Activated naive CD4-positive, alpha-beta T cell treated with anti-CD3 and anti-CD28 coated beads, Interleukin-2, amount 50 U/mL, for 16 hours (primary cell): ENCODE measurements around the gene ISCU.
"Not testable (repeated sequence)": the region's sequence is repeated elsewhere in the genome, so short reads cannot be mapped to it uniquely, and the experiment has no call there.

Experiments
- DNase-seq: peaks from one replicate; pipeline ENCODE4 v3.0.0-alpha.2; 2020

The ISCU gene

GRCh38 chr12:108547686-108548085 is 14.7 kb upstream of the ISCU start:
- no peak for DNase-seq

DNA sequence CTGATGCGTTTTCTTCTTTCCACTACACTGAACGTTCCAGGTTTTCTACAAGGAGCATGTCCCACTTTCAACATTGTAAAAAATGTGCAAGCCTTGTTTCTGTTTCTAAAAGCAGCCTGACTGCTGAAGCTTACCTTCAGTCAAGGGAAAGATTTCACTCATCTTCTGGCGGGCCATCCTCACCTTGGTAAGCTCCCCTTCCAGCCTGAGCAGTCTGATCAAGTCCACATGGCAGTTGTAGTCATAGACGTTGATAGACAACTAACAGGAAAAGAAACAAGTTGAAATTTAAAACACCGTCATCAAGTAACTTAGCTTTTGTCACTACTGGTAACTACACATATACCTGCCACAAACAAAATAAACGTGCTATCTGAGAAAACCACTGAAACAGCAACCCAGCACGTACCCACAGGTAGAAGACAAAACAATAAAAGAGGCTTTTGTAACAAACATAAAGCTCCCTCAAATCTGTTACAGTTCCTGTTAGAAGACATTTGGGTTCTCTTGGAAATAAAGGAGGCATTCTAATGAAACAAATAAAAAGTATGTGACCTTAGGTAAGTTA is 13.4 kb upstream of the ISCU start:
- no peak for DNase-seq

GRCh38 chr12:108551535-108551934 is 10.9 kb upstream of the ISCU start:
- no peak for DNase-seq

DNA sequence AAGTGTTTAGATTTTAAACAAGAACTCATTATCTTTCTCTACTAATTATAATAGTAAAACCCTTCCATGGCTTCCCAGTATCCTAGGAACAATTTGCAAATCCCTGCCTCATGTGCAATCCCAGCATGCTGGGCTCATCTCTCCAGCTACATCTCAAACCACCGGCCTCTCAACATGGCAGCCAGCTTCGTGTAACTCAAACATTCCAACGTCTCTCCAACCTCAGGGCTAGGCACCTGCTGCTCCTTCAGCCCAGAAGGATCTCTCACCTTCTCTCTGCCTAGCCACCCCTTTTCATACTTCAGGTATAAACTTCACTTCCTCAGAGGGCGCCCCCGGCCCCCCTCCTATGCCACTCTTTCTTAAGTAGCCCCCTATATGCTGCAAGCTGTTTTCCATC is 8.6 kb upstream of the ISCU start:
- DNase-seq = no peak

GRCh38 chr12:108555383-108555782 is 7.0 kb upstream of the ISCU start:
- not testable (repeated sequence) for DNase-seq

DNA sequence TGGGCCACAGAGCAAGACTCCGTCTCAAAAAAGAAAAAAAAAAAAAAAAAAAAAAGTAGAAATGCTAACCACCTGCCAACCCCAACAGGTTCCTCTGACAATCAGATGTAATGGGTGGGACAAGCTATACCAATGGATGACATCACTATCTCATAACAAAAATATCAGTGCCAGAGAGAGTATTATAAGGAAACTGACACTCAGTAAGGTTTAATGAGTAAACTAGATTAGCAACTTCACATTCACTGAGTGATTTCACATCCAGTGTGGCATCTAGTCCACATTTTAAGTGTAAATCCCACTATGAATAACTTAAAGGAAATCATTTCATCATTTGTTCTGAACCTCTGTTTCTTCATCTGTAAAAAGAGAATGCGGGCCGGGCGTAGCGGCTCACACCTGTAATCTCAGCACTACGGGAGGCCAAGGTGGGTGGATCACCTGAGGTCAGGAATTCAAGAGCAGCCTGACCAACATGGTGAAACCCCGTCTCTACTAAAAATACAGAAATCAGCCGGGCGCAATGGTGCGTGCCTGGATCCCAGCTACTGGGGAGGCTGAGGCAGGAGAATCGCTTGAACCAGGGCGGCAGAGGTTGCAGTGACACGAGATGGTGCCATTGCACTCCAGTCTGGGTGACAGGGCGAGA is 3.3 kb upstream of the ISCU start:
- DNase-seq = no peak

DNA sequence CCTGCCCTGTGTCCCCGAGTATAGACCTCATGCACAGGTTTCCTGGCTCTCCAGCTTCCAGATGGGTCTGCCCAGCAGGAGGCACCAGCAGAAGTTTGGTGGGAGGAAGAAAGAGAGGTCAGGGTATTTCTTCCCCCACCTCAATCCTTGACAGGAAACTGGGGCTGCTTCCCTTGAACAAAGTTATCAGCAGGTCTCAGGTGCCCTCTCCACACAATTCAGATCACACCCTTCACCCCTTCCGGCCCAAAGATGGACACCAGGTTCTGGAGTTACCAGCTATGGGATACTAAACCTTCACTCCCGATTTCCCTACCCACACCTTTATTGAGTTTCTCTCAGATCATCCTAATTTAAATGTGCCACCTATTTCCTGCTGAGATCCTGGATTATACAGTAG is 2.6 kb upstream of the ISCU start:
- DNase-seq = no peak

DNA sequence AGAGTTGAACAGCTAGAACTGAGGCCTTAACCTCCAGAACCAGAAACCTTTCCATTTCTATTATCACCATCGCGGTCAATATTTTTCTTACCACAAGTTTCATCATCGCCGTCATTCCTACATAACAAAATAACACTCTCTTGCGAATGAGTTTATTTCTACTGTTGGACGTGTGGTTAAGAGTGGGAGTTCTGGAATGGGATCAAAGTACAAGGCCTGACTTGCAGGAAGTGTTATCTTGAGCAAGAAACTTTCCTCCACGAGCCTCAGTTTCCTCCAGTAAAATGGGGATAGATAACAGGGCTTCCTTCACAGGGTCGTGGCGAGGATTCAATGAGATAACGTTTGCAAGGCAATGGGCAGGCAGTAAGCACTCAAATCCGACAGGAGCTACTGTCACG is 2.1 kb upstream of the ISCU start:
- no peak for DNase-seq

GRCh38 chr12:108560752-108561719 is 1.4 kb upstream of the ISCU start, which contains the start of gene SART3:
Gene SART3 (minus strand): TSS chr12:108561173. CDS start chr12:108561154, 19 bp downstream.
- DNase-seq = peak; percentile 85

- no peak for DNase-seq
Observed at GRCh38 chr12:108561852-108562347, 496 bp upstream of the ISCU start.

DNA sequence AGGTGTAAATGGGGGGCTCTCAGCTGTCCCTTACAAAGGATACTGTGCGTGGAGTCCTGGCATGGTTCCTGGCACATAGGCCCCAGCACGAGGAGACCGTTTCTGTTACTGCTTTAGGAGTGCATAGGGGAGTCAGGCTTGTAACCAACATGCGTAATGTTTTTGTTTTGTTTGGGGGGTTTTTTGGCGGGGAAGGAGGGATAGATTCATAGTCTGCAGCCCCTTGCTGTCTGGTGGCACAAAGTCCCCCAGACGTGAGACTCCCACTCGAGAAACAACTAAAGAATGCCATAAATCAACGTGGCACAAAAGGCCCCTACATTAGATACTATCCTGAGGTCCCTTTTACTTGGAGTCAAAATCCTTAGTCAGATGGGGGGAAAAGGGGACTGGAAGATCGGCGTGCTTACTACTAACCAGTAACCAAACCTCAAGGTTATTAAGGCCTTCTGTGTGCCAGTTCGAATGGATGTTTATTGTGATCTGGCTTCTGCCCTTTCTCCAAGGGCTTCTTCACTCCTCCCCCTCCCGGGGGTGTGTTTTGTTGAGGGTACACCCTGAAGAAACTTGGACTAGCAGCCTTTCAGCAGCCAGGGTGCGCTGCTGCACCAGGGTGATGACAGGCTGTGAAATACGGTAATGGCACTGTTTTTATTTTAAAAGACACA is 874 bp downstream of the ISCU start:
- peak; percentile 91 for DNase-seq

GRCh38 chr12:108563804-108564151 is 1.4 kb downstream of the ISCU start:
- DNase-seq = no peak

DNA sequence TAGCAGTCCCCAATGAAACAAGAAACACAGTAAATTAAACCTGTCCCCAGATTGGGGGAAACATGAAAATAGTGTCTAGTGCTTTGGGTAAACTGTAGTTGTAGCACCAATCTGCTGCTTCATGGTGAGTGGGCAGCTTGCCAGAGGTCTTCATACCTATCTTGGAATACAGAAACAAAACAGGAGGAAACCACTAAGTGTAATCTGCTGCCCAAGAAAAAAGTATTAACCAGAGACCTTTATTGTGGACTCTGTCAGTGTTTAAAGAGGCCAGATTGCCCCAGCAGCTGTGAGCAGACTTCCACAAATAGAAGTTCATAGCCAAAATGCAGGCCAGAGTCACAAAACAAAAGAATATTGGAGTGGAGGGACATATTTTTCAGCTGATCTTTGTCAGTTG is 2.3 kb downstream of the ISCU start:
- DNase-seq = no peak

DNA sequence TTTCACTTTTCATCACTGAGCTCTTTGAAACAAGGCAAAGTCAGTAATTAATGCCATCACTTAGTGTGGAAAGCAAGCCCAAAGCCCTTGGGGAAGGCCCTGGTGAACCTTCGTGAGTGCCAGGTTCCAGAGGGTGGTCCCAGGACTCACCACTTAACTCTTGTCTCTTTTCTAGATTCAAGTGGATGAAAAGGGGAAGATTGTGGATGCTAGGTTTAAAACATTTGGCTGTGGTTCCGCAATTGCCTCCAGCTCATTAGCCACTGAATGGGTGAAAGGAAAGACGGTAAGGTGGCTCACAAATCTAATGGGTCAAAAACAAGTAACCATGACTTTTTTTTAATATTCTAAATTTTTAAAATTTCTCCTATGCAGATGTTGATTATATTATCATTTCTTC is 2.8 kb downstream of the ISCU start:
- DNase-seq = no peak

DNA sequence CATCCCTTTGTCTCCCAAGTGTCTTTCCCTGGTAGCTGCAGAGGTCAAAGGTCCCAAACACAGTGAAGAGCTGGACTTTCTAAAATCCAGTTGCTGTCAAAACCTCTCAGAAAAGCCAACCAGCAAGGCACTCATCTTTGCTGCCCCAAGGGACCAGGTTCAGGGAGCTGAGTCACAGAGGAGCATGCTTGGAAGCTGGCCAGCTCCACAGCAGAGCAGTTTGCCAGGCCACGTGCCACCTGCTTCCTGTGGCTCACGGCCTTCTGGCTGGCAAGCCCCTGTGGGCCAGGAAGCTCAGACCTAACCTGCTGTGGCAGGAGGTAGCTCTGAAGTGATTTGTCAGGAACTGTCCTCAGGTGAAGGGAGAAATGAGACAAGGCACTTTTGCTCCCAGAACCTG is 3.6 kb downstream of the ISCU start:
- DNase-seq = peak; percentile 65

- no peak for DNase-seq
Observed at GRCh38 chr12:108566452-108566851, 4.1 kb downstream of the ISCU start.

- no peak for DNase-seq
Observed at GRCh38 chr12:108567406-108568337, 5.3 kb downstream of the ISCU start.

DNA sequence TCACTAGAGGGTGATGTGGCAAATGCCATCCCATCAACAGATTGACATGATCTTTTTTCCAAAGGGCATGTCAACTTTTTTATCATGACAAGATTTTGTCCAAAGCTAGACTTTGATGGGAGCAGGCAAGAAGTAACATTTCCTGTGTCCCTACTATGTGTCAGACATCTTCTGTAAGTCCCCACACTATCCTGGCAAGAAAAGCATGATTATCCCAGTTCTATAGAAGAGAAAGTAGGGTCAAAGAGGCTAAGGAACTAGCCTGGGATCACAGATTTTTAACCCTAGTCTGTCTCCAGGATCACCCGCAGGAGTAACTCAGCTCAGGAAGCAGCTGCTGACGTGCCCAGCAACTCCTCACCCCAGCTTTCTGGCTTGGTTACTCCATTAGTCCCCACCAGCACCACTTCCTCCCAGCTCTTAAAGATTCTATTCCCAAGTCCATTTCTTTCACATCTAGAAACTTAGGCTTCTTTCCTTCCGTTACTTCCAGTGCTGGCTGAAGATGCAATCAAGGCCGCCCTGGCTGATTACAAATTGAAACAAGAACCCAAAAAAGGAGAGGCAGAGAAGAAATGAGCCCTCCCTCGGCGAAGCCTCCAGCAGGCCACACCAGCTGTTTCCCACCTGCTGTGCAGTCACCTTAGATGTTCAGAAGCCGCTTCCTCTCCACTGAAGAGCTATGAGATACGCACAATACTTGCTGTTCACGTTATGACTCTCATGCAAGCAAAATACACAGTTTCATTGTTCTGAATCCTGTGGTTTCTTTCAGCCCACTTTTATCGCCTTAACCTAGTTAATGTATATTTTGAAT is 6.2 kb downstream of the ISCU start:
- DNase-seq = peak; percentile 76

GRCh38 chr12:108570743-108571608 is 8.6 kb downstream of the ISCU start:
- no peak for DNase-seq

- DNase-seq = no peak
Observed at GRCh38 chr12:108571609-108572165, 9.3 kb downstream of the ISCU start.
